Liver (tissue), 9 donors: ENCODE results near the gene CHERP. TPM values are rescaled to one million over a fixed set of nuclear protein-coding genes. Genes with fewer than 3 reads are reported as not detected.
A peak's percentile ranks its signal among the peaks of the same experiment; 100 is the strongest.

ENCODE experiments used
- DNase-seq: peaks from one replicate; pipeline ENCODE4 v3.0.0-alpha.2; 2017; ENCODE audit warnings: low spot score
- H3K27ac ChIP-seq, 2 donors: one replicate each; pipeline ENCODE4 v1.7.0; 2013; ENCODE audit warnings: inconsistent platforms in 2 of 2, low read length in 2 of 2, control low read depth in 1 of 2, low read depth in 1 of 2, mild to moderate bottlenecking in 1 of 2
- H3K27me3 ChIP-seq, 4 donors: one replicate each; pipeline versions ENCODE4 v1.6.1 to v1.7.0; 2013; ENCODE audit warnings: low read length in 3 of 4, inconsistent platforms in 1 of 4, mild to moderate bottlenecking in 1 of 4, moderate library complexity in 1 of 4; ENCODE audit not compliant: control insufficient read depth in 4 of 4, insufficient read depth in 4 of 4
- H3K36me3 ChIP-seq, 4 donors: one replicate each; pipeline versions ENCODE4 v1.6.1 to v1.7.0; 2013; ENCODE audit warnings: low read length in 3 of 4, mild to moderate bottlenecking in 3 of 4, low read depth in 1 of 4, moderate library complexity in 1 of 4; ENCODE audit not compliant: control insufficient read depth in 4 of 4, insufficient read depth in 3 of 4
- H3K4me1 ChIP-seq, 4 donors: one replicate each; pipeline versions ENCODE4 v1.6.1 to v1.7.0; 2013; ENCODE audit warnings: low read length in 3 of 4, mild to moderate bottlenecking in 3 of 4, moderate library complexity in 1 of 4; ENCODE audit not compliant: control insufficient read depth in 4 of 4, insufficient read depth in 4 of 4
- H3K4me3 ChIP-seq, 3 donors: one replicate each; pipeline versions ENCODE4 v1.6.1 to v1.7.0; 2013; ENCODE audit warnings: low read length in 3 of 3, control low read depth in 1 of 3, low read depth in 1 of 3, mild to moderate bottlenecking in 1 of 3
- H3K9ac ChIP-seq, 2 donors: one replicate each; pipeline ENCODE4 v1.7.0; 2013; ENCODE audit warnings: low read length in 2 of 2, mild to moderate bottlenecking in 2 of 2, moderate library complexity in 2 of 2, control low read depth in 1 of 2, low read depth in 1 of 2
- H3K9me3 ChIP-seq, 4 donors: one replicate each; pipeline versions ENCODE4 v1.6.1 to v1.7.0; 2013; ENCODE audit warnings: low read length in 3 of 4; ENCODE audit not compliant: control insufficient read depth in 4 of 4
- EGR1 ChIP-seq, 2 donors: IDR thresholded peaks; 2 replicates each; pipeline ENCODE4 v1.6.1; 2016 to 2018; ENCODE audit warnings: antibody characterized with exemption in 2 of 2, low read depth in 2 of 2
- FOXA1 ChIP-seq: IDR thresholded peaks from 2 replicates; pipeline ENCODE4 v1.6.1; 2016; ENCODE audit warnings: antibody characterized with exemption
- FOXA2 ChIP-seq: IDR thresholded peaks from 2 replicates; pipeline ENCODE4 v1.6.1; 2016; ENCODE audit warnings: antibody characterized with exemption
- GABPA ChIP-seq, 2 donors: IDR thresholded peaks in 1 of 2; conservative IDR thresholded peaks in 1 of 2; 2 replicates each; pipeline ENCODE4 v1.6.1; 2016; ENCODE audit warnings: antibody characterized with exemption in 2 of 2, mild to moderate bottlenecking in 1 of 2, moderate library complexity in 1 of 2
- HNF4A ChIP-seq, 2 donors: conservative IDR thresholded peaks; 2 replicates each; pipeline ENCODE4 v1.6.1; 2016; ENCODE audit warnings: antibody characterized with exemption in 2 of 2, mild to moderate bottlenecking in 2 of 2
- HNF4G ChIP-seq: IDR thresholded peaks from 2 replicates; pipeline ENCODE4 v1.6.1; 2016; ENCODE audit warnings: antibody characterized with exemption
- JUND ChIP-seq, 2 donors: IDR thresholded peaks; 2 replicates each; pipeline ENCODE4 v1.6.1; 2016; ENCODE audit warnings: antibody characterized with exemption in 2 of 2
- NR2F2 ChIP-seq: IDR thresholded peaks from 2 replicates; pipeline ENCODE4 v1.6.1; 2016; ENCODE audit warnings: antibody characterized with exemption
- RAD21 ChIP-seq, 2 donors: IDR thresholded peaks; 2 replicates each; pipeline ENCODE4 v1.6.1; 2016; ENCODE audit warnings: antibody characterized with exemption in 2 of 2, mild to moderate bottlenecking in 2 of 2
- RXRA ChIP-seq, 2 donors: IDR thresholded peaks; 2 replicates each; pipeline ENCODE4 v1.6.1; 2017 to 2018; ENCODE audit warnings: antibody characterized with exemption in 2 of 2, mild to moderate bottlenecking in 1 of 2
- SP1 ChIP-seq: IDR thresholded peaks from 2 replicates; pipeline ENCODE4 v1.6.1; 2018; ENCODE audit warnings: antibody characterized with exemption, mild to moderate bottlenecking
- TAF1 ChIP-seq: conservative IDR thresholded peaks from 2 replicates; pipeline ENCODE4 v1.6.1; 2016; ENCODE audit warnings: antibody characterized with exemption, mild to moderate bottlenecking
- YY1 ChIP-seq: IDR thresholded peaks from 2 replicates; pipeline ENCODE4 v1.6.1; 2016; ENCODE audit warnings: antibody characterized with exemption, mild to moderate bottlenecking
- WGBS: extraction: QIAGEN DNeasy Blood & Tissue Kit; methylation state at CpG from one replicate; pipeline ENCODE4 v1.1.7; 2013; 5-methylcytosine and 5-hydroxymethylcytosine counted together
- polyA plus RNA-seq, 2 donors: library from polyadenylated mRNA; stranded (reverse) in 1 of 2; unstranded in 1 of 2; fragments of 200-250 nt in 1 of 2; fragments of >200 nt in 1 of 2; fragmentation: Nextera tagmentation in 1 of 2; extraction: Ambion mirVana in 1 of 2; gene quantifications; one replicate each; pipeline versions ENCODE4 v1.2.1 to v1.2.3, GENCODE V29; 2013 to 2015
- total RNA-seq, 2 donors: library from RNA; depleted of rRNA; stranded (reverse); fragments of >200 nt; gene quantifications; one replicate each; pipeline ENCODE4 v1.2.3, GENCODE V29; 2014
- TF ChIP-seq, protein P1 (sequence below): IDR thresholded peaks from 2 replicates; pipeline ENCODE4 v1.6.1; 2016; ENCODE audit warnings: antibody characterized with exemption
- TF ChIP-seq, protein P2 (sequence below): IDR thresholded peaks from 2 replicates; pipeline ENCODE4 v1.6.1; 2016; ENCODE audit warnings: antibody characterized with exemption
- TF ChIP-seq, protein P3 (sequence below): IDR thresholded peaks from 2 replicates; pipeline ENCODE4 v1.6.1; 2016; ENCODE audit warnings: antibody characterized with exemption, mild to moderate bottlenecking
- TF ChIP-seq, protein P4 (sequence below): fragments of 150-350 bp; IDR thresholded peaks from 2 replicates; pipeline ENCODE4 v1.5.1; 2017; ENCODE audit warnings: improper control_type of control experiment, low read depth, low read length; ENCODE audit not compliant: missing input control
- TF ChIP-seq, protein P5 (sequence below): IDR thresholded peaks from 2 replicates; pipeline ENCODE4 v1.6.1; 2016; ENCODE audit warnings: antibody characterized with exemption
- donor health status: healthy.
- donor health status: healthy.
- donor health status: healthy.
- donor health status: healthy.
- donor health status: healthy.

CHERP gene
- total and polyA plus RNA-seq, 4 donors: 8.5 to 14.0 (median 9.0) TPM

DNA sequence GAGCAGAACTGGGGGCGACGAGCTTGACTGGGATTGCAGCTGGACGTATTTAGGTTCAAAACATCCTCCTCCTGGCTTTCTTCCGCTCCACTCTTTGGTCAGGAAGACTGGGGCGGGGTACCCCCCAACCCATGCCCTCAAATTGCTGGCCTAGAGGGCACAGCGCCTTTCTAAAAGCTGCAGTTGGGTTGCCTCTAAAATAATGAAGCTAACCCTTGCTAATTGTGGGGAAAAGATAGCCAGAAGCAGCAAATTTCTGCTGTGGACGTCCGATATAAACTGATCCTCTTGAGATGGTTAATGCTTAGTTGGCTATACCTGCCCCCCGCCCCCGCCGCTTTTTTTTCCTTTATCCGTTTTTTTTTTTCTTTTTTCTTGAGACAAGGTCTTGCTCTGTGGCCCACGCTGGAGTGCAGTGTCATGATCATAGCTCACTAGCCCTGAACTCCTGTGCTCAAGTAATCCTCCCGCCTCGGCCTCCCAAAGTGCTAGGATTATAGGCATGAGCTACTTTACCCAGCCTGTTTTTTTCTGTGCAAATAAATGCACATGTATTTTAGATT lies 754 bp upstream of the CHERP start:
- Histone ChIP-seq H3K9ac (peak overlapping the region; percentile 64 to 97), H3K4me1 (peaks cover 11 to 49% (median 41%) of the 10 kb centered on the region in 4 donors), H3K27me3 (no peaks in the 10 kb centered on the region), H3K36me3 (peaks cover 0 to 6% (median 3%) of the 10 kb centered on the region in 4 donors), H3K9me3 (no peaks in the 10 kb centered on the region), H3K4me3 (peak overlapping the region; percentile 91 to 99 (median 99)), H3K27ac (peak overlapping the region; percentile 91 to 93)
- no peak for DNase-seq
- TF ChIP-seq RAD21 (IDR thresholded peaks at IDR 0.05) (no peak), FOXA2 (no peak), GABPA (IDR thresholded peaks at IDR 0.05 in 1 of 2, conservative IDR thresholded peaks at IDR 0.05 in 1 of 2) (no peak), JUND (IDR thresholded peaks at IDR 0.05) (no peak)
- WGBS: 5% methylated on average over 15 of the region's 15 CpGs

DNA sequence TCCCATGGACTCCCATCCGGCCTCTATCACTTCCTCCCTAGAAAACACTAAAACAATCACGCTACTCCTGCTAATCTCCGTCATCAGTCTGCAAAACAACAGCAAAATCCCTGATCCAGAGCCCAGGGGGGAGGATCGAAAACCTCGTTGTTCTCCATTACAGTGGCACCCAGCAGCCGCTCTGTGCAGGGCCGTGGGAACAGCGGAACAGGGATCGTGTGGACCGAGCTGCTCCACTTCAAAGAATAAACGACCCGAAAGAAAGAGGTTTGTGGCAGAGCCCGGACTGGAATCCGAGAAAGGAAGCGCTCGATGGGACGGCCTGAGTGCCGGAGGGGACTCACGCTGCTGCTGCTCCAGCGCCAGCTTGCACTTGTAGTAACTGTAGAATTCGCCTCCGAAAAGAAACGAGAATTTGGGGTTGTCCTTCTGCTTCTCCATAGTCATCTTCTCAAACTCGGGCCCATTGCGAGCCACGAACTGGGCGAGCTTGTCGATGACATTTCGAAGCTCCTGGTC lies 652 bp downstream of the CHERP start:
- H3K27me3 ChIP-seq: no peaks in the 10 kb centered on the region
- TF ChIP-seq, protein P1, sequence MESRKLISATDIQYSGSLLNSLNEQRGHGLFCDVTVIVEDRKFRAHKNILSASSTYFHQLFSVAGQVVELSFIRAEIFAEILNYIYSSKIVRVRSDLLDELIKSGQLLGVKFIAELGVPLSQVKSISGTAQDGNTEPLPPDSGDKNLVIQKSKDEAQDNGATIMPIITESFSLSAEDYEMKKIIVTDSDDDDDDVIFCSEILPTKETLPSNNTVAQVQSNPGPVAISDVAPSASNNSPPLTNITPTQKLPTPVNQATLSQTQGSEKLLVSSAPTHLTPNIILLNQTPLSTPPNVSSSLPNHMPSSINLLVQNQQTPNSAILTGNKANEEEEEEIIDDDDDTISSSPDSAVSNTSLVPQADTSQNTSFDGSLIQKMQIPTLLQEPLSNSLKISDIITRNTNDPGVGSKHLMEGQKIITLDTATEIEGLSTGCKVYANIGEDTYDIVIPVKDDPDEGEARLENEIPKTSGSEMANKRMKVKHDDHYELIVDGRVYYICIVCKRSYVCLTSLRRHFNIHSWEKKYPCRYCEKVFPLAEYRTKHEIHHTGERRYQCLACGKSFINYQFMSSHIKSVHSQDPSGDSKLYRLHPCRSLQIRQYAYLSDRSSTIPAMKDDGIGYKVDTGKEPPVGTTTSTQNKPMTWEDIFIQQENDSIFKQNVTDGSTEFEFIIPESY: no peak
- TF ChIP-seq RXRA (IDR thresholded peaks at IDR 0.05) (no peak), SP1 (no peak), FOXA1 (no peak), JUND (IDR thresholded peaks at IDR 0.05) (no peak), TAF1 (no peak), EGR1 (IDR thresholded peaks at IDR 0.05; ENCODE audit: low read depth in 2 of 2) (no peak), HNF4G (no peak), YY1 (no peak), FOXA2 (no peak), NR2F2 (no peak), HNF4A (conservative IDR thresholded peaks at IDR 0.05) (no peak), RAD21 (IDR thresholded peaks at IDR 0.05) (no peak), GABPA (IDR thresholded peaks at IDR 0.05 in 1 of 2, conservative IDR thresholded peaks at IDR 0.05 in 1 of 2) (no peak)
- TF ChIP-seq, protein P2, sequence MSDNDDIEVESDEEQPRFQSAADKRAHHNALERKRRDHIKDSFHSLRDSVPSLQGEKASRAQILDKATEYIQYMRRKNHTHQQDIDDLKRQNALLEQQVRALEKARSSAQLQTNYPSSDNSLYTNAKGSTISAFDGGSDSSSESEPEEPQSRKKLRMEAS: no peak
- TF ChIP-seq, protein P3, sequence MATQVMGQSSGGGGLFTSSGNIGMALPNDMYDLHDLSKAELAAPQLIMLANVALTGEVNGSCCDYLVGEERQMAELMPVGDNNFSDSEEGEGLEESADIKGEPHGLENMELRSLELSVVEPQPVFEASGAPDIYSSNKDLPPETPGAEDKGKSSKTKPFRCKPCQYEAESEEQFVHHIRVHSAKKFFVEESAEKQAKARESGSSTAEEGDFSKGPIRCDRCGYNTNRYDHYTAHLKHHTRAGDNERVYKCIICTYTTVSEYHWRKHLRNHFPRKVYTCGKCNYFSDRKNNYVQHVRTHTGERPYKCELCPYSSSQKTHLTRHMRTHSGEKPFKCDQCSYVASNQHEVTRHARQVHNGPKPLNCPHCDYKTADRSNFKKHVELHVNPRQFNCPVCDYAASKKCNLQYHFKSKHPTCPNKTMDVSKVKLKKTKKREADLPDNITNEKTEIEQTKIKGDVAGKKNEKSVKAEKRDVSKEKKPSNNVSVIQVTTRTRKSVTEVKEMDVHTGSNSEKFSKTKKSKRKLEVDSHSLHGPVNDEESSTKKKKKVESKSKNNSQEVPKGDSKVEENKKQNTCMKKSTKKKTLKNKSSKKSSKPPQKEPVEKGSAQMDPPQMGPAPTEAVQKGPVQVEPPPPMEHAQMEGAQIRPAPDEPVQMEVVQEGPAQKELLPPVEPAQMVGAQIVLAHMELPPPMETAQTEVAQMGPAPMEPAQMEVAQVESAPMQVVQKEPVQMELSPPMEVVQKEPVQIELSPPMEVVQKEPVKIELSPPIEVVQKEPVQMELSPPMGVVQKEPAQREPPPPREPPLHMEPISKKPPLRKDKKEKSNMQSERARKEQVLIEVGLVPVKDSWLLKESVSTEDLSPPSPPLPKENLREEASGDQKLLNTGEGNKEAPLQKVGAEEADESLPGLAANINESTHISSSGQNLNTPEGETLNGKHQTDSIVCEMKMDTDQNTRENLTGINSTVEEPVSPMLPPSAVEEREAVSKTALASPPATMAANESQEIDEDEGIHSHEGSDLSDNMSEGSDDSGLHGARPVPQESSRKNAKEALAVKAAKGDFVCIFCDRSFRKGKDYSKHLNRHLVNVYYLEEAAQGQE: no peak
- TF ChIP-seq, protein P4, sequence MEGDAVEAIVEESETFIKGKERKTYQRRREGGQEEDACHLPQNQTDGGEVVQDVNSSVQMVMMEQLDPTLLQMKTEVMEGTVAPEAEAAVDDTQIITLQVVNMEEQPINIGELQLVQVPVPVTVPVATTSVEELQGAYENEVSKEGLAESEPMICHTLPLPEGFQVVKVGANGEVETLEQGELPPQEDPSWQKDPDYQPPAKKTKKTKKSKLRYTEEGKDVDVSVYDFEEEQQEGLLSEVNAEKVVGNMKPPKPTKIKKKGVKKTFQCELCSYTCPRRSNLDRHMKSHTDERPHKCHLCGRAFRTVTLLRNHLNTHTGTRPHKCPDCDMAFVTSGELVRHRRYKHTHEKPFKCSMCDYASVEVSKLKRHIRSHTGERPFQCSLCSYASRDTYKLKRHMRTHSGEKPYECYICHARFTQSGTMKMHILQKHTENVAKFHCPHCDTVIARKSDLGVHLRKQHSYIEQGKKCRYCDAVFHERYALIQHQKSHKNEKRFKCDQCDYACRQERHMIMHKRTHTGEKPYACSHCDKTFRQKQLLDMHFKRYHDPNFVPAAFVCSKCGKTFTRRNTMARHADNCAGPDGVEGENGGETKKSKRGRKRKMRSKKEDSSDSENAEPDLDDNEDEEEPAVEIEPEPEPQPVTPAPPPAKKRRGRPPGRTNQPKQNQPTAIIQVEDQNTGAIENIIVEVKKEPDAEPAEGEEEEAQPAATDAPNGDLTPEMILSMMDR: no peak
- TF ChIP-seq, protein P5, sequence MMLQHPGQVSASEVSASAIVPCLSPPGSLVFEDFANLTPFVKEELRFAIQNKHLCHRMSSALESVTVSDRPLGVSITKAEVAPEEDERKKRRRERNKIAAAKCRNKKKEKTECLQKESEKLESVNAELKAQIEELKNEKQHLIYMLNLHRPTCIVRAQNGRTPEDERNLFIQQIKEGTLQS: no peak
- peak overlapping the region; percentile 91 to 93 for H3K27ac ChIP-seq
- under 1% methylated on average over 29 of the region's 29 CpGs for WGBS
- peaks cover 0 to 18% (median 3%) of the 10 kb centered on the region in 4 donors for H3K36me3 ChIP-seq
- H3K4me1 ChIP-seq: peaks cover 11 to 47% (median 35%) of the 10 kb centered on the region in 4 donors
- no peak for DNase-seq
- H3K9ac ChIP-seq: peak overlapping the region; percentile 93 to 97
- peak overlapping the region; percentile 86 to 99 (median 99) for H3K4me3 ChIP-seq
- H3K9me3 ChIP-seq: no peaks in the 10 kb centered on the region
